ENCODE results near the gene CCL4.
"Not testable (repeated sequence)": the region's sequence is repeated elsewhere in the genome, so short reads cannot be mapped to it uniquely, and the experiment has no call there.

GRCh38 chr17:36081681-36082471 is 21.8 kb upstream of the CCL4 start:
- not testable (repeated sequence) for TF ChIP-seq CTCF, POLR2AphosphoS5, POLR2A, EP300 (IDR thresholded peaks at IDR 0.05)

Measured in suprapubic skin (tissue), 4 donors.